Activated CD4-positive, alpha-beta T cell treated with anti-CD3 and anti-CD28 coated beads, Interleukin-10, Interleukin-2, amounts not matched to agents 100 ng/mL and 50 ng/mL, durations not matched to agents 16 hours and 8 hours (primary cell): ENCODE results near the gene FHIP2A.

ENCODE experiments used
- DNase-seq: peaks from one replicate; pipeline ENCODE4 v3.0.0-alpha.2; 2020

Gene FHIP2A

DNA sequence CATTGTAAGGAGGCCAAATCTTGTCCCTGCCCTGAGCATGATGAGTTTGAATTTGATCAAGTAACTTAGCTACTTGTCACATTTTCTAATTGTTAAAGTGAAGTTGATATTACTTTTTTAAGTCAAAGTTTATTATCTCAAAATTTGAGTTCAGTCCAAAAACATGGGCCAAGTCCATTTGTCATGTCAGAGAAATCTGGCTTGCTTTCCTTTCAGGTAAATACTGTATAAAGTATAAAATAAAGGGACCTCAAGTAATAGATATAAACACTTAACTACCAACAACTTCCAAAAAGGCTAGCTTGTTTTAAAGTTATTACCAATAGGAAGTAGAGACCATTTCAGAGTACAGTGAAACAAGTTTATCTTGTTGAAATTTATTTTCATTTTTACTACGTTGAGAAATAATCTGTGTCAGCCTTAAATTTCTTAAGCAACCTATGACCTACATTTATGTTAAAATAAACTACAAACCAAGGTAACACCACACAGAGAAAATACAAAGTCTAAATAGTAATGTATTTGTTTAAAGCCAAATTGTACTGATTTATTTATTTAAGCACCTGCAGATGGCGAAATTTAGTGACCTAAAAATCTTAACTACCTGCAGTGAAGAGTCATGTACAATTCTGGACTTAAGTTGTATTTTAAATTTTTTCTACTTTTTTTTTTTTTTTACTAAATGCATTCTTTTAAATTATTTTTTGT is 36.5 kb downstream of the FHIP2A start:
- DNase-seq, result no peak

DNA sequence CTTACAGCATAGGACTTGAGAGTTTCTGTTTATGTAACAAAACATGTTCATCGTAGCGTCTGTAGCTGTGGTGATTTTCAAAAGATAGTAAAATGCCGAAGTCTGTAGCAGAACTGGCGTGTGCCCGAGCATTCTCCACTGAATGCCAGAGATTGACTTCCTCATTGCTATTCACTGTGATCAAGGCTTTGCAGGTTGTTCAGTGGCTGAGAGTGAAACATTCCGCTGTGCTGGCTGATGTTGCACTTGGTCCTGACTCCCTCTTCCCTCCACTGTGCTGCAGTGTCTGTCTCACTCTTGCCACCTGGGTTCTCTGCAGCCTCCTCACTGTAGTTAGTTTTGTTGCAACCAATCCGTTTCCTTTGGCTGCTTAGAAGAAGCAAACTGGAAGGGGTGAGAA is 37.6 kb downstream of the FHIP2A start:
- no peak for DNase-seq

DNA sequence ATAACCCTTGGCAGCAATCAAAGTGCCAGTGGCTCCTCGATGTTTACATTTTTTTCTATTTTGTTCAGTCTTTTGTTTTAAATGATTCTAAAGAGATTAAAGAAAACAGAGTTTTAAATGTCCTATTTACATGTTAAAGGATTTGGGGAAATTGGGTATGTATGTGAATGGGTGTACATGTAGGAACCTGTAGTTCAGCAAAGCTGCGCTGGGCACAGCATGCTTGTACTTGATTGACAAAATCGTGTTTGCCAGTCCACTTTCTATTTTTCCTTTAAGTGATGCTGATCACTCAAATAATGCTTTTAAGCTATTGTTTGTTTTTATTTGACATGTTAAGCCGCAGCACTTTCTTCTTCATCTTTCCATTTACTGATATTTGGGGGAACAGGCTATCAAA is 40.9 kb downstream of the FHIP2A start:
- DNase-seq, result no peak

DNA sequence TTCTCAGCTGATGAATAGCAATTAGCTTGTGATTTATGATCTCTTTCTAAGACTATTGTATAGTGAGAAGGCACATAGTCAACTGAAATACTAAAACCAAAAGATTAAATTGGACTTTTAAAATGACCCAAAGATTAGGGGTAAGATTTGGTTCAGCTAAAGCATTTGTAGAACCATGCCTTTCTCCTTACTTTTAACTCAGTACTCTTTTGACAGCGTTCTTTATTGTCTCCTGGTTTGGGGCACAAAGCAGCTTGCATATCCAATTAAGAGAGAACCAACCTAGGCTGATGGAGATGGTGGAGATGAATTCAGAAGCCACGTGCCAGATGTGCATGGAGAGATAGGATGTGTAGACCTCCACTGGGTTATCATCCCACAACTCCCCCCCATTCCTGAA is 45.8 kb downstream of the FHIP2A start:
- no peak for DNase-seq

DNA sequence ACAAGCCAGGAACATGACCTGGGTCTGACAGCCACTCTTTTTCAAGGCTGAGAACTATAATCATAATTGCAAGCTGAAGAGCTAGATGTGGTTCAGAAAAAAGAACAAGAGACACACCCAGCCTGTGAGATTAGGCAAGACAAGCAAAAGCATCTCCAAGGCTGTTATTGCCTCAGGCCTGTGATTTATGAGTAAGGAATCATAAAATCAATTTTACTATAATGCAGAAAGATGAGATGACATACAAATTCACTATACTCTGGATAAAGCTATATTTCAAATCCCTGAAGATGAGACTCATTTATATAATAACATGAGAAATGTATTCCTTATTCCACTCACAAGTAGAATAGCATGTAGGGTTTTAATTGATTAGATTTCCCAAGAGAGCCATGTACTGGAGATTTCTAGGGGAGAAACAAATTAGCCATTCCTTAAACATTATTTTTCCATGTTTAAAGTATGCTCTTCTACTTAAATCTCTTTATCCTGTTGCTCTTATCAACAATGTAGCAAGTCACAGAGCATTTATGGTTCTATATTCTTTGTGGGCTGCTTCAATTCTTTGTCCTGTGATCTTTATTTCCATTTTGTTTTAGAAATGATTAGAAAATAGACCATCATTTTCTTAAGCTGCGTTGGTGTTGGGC is 47.4 kb downstream of the FHIP2A start:
- DNase-seq, result no peak

DNA sequence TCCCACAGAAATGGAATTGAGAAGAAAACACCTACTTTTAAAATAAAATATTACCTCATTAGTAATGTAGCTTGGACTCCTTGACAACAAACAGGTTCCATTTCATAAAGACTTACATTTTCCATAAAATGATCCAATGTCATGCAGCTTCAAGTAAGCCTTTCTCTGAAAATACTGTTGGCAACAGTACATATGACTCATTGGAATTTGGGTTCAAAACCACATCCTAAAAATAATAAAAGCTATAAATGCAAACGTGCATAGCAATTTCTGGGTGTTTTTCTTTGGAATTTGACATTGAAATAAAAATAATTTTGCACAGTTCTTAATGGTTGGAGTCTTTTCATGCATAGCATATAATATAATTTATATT is 47.9 kb downstream of the FHIP2A start:
- no peak for DNase-seq

DNA sequence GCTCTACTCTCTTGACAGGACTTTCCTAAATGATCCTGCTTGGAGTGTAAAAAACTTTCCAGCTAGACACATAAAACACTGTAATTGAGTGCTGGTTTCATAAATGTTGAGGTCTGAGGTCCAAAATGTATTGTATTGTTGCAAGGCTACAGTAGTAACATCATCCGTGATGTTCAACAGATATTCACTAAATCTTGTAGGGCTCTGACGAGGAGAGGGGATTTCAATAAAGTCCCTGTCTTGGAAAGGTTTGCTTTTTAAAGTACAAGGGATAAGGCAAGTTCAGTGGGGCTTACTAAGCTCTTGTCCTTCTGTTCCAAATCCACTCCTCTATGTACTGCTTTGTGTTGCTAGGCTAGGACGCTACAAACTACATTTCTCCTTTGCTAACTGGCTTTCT is 48.9 kb downstream of the FHIP2A start:
- no peak for DNase-seq

DNA sequence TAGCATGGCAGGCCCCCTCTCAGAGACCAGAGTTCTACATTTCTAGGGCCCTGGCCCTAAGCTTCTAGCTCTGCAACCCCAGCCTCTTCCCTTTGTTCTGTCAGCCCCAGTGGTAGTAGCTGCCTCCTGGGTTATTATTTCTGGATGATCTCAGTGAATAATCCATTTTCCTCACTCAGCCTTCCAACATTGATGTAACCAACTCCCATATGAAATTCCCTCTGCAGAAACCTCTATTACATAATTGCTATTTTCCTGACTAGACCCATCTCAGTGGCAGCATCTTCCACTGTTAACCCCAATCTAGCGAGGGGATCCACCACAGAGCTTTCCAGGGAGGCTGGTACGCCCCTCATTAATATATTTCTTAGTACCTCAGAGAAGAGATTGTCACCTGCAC is 49.8 kb downstream of the FHIP2A start:
- DNase-seq, result no peak
